Aorta (tissue), 5 donors: ENCODE data around the gene GALNT2. TPM values are rescaled to one million over a fixed set of nuclear protein-coding genes. Genes with fewer than 3 reads are reported as not detected.

ENCODE experiments used
- ATAC-seq: fragments of 200-7000 bp; cut with Tn5 transposase; one replicate; pipeline ENCODE4 v1.9.1; 2022; ENCODE audit warnings: moderate library complexity; ENCODE audit not compliant: low FRiP score
- DNase-seq, 2 donors: peaks; one replicate each; pipeline ENCODE4 v3.0.0-alpha.2; 2020
- H3K27ac ChIP-seq, 2 donors: one replicate each; pipeline ENCODE4 v1.5.1; 2013; ENCODE audit warnings: low read length in 2 of 2, mild to moderate bottlenecking in 2 of 2, moderate library complexity in 2 of 2, control low read depth in 1 of 2, inconsistent platforms in 1 of 2, low read depth in 1 of 2
- H3K27me3 ChIP-seq, 2 donors: one replicate each; pipeline ENCODE4 v1.6.1; 2013; ENCODE audit warnings: control low read depth in 1 of 2, low read length in 1 of 2, mild to moderate bottlenecking in 1 of 2, moderate library complexity in 1 of 2; ENCODE audit not compliant: insufficient read depth in 2 of 2, control insufficient read depth in 1 of 2
- H3K36me3 ChIP-seq, 2 donors: one replicate each; pipeline ENCODE4 v1.6.1; 2013; ENCODE audit warnings: control low read depth in 1 of 2, low read length in 1 of 2, mild to moderate bottlenecking in 1 of 2; ENCODE audit not compliant: insufficient read depth in 2 of 2, control insufficient read depth in 1 of 2
- H3K4me1 ChIP-seq, 2 donors: one replicate each; pipeline ENCODE4 v1.6.1; 2013; ENCODE audit warnings: low read length in 2 of 2, control low read depth in 1 of 2, mild to moderate bottlenecking in 1 of 2, moderate library complexity in 1 of 2; ENCODE audit not compliant: insufficient read depth in 2 of 2, control insufficient read depth in 1 of 2
- H3K4me3 ChIP-seq, 2 donors: one replicate each; pipeline ENCODE4 v1.5.1; 2013; ENCODE audit warnings: low read length in 2 of 2, control low read depth in 1 of 2, mild to moderate bottlenecking in 1 of 2
- H3K9me3 ChIP-seq: one replicate; pipeline ENCODE4 v1.6.1; 2013; ENCODE audit warnings: mild to moderate bottlenecking, low read length; ENCODE audit not compliant: control insufficient read depth
- WGBS, 2 donors: extraction: QIAGEN DNeasy Blood & Tissue Kit; methylation state at CpG; one replicate each; pipeline ENCODE4 v1.1.7; 2013; 5-methylcytosine and 5-hydroxymethylcytosine counted together
- intact Hi-C, 2 donors: fragments of 100-400 bp; cut with DNase I; formaldehyde crosslinking; loops; one replicate each; pipeline versions ENCODE4 v1.14.2 to v1.15.0; 2022
- polyA plus RNA-seq, 2 donors: library from polyadenylated mRNA; stranded (reverse); fragments of 200-250 nt; gene quantifications; one replicate each; pipeline ENCODE4 v1.2.3, GENCODE V29; 2013
- total RNA-seq, 2 donors: library from RNA; stranded (reverse); fragmentation: NEBNext Ultra II Directional; extraction: Animal tissue kit (Norgen Biotek cat#: 25700); gene quantifications; one replicate each; pipeline ENCODE4 v1.2.1, GENCODE V29; 2021
- donor health status: healthy with polysubstance abuse.
- donor health status: Bipolar disorder and iron deficiency.
- donor health status: DM: no; HTN: no; CAD: no.
- donor health status: DM: no; HTN: no; CAD: no.
- donor health status: DM: yes; HTN: yes; CAD: no.

Gene GALNT2
- total and polyA plus RNA-seq, 4 donors, result 29.1 to 116 (median 105) TPM

- H3K4me1 ChIP-seq, result no peaks in the 10 kb centered on the region
- no peak for ATAC-seq
- no peaks in the 10 kb centered on the region for H3K9me3 ChIP-seq
- intact Hi-C loops, result no loop called here
- no peak overlapping the region for H3K27ac ChIP-seq
- no peak overlapping the region for H3K4me3 ChIP-seq
- 94% methylated on average over 2 of the region's 2 CpGs for WGBS, 2 donors
- H3K27me3 ChIP-seq, result no peaks in the 10 kb centered on the region
- no peak for DNase-seq
- H3K36me3 ChIP-seq, result no peaks in the 10 kb centered on the region
Observed at GRCh38 chr1:230048322-230048721, 18.7 kb upstream of the GALNT2 start.

GRCh38 chr1:230048922-230049321 is 18.1 kb upstream of the GALNT2 start:
- no peaks in the 10 kb centered on the region for H3K4me1 ChIP-seq
- no peak overlapping the region for H3K4me3 ChIP-seq
- H3K27me3 ChIP-seq, result no peaks in the 10 kb centered on the region
- DNase-seq (no peak), ATAC-seq (no peak)
- no peaks in the 10 kb centered on the region for H3K9me3 ChIP-seq
- intact Hi-C loops, result no loop called here
- no peaks in the 10 kb centered on the region for H3K36me3 ChIP-seq
- WGBS, 2 donors, result 90 to 92% methylated on average over 1 of the region's 1 CpG
- H3K27ac ChIP-seq, result no peak overlapping the region

DNA sequence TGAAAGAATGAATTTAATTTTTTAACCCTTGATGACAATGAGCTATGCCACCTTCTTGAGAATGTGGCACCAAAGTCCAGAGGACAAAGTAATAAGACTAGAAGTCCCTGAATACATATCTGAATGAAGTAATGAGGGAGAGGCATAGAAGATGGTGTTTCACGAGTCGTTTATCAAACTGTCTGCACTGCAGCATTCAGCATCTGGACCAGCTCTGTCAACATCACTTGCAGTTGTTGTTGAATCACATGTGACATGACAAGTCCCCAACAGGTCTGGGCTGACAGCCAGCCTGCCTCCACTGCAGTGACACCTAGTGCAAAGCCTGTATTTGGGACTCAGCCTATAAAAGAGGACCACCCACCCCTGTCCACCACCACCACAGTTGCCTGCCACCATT is 17.3 kb upstream of the GALNT2 start:
- ATAC-seq (no peak), DNase-seq (no peak)
- Histone ChIP-seq H3K4me1 (no peaks in the 10 kb centered on the region), H3K4me3 (no peak overlapping the region), H3K27me3 (no peaks in the 10 kb centered on the region), H3K36me3 (no peaks in the 10 kb centered on the region), H3K27ac (no peak overlapping the region), H3K9me3 (no peaks in the 10 kb centered on the region)
- WGBS, 2 donors, result 75 to 79% methylated on average over 2 of the region's 2 CpGs
- intact Hi-C loops, result no loop called here

GRCh38 chr1:230050973-230051735 is 15.9 kb upstream of the GALNT2 start:
- no peak overlapping the region for H3K4me3 ChIP-seq
- no peaks in the 10 kb centered on the region for H3K27me3 ChIP-seq
- no peaks in the 10 kb centered on the region for H3K36me3 ChIP-seq
- DNase-seq, result no peak
- H3K9me3 ChIP-seq, result no peaks in the 10 kb centered on the region
- no peaks in the 10 kb centered on the region for H3K4me1 ChIP-seq
- H3K27ac ChIP-seq, result no peak overlapping the region
- no peak for ATAC-seq
- WGBS, 2 donors, result 79 to 83% methylated on average over 7 of the region's 7 CpGs
- intact Hi-C loops, result no loop called here

DNA sequence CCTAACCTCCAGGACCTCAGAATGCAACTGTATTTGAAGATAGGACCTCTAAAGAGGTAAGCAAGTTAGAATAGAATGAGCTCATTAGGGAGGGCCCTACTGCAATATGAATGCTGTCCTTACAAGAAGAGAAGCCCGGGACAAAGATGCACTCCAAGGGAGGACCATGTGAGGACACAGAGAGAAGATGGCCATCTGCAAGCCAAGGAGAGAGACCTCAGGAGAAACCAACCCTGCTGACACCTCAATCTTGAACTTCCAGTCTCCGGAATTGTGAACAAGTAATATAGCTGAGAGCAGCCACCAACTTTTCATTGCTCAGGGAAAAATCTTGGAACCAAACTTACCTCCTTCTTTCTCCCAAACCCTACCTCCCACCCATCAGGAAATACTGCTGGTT is 15.0 kb upstream of the GALNT2 start:
- intact Hi-C loops, result no loop called here
- Histone ChIP-seq H3K27ac (no peak overlapping the region), H3K27me3 (no peaks in the 10 kb centered on the region), H3K4me3 (no peak overlapping the region), H3K36me3 (no peaks in the 10 kb centered on the region), H3K4me1 (no peaks in the 10 kb centered on the region), H3K9me3 (no peaks in the 10 kb centered on the region)
- ATAC-seq (no peak), DNase-seq (no peak)
- WGBS, 2 donors, result 95 to 100% methylated on average over 2 of the region's 2 CpGs

DNA sequence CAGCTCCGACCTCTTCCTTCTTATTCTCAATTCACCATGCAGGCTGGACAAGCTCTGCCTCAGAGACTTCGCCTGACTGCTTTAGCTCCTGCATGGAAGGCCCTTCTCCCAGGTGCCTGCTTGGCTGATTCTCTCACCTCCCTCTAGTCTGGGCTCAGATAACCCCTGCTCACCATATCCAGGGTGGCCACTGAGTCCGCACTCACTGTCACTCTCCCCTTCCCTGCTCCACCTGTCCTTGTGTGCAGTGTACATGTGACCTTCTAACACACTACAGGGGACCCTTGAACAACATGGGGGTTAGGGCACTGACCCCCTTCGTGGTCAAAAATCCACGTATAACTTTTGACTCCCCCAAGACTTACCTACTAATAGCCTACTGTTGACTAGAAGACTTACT is 14.4 kb upstream of the GALNT2 start:
- 96 to 97% methylated on average over 5 of the region's 5 CpGs for WGBS, 2 donors
- Histone ChIP-seq H3K27ac (no peak overlapping the region), H3K4me3 (no peak overlapping the region), H3K27me3 (no peaks in the 10 kb centered on the region), H3K36me3 (no peaks in the 10 kb centered on the region), H3K4me1 (no peaks in the 10 kb centered on the region), H3K9me3 (no peaks in the 10 kb centered on the region)
- DNase-seq (no peak), ATAC-seq (no peak)
- intact Hi-C loops, result no loop called here

DNA sequence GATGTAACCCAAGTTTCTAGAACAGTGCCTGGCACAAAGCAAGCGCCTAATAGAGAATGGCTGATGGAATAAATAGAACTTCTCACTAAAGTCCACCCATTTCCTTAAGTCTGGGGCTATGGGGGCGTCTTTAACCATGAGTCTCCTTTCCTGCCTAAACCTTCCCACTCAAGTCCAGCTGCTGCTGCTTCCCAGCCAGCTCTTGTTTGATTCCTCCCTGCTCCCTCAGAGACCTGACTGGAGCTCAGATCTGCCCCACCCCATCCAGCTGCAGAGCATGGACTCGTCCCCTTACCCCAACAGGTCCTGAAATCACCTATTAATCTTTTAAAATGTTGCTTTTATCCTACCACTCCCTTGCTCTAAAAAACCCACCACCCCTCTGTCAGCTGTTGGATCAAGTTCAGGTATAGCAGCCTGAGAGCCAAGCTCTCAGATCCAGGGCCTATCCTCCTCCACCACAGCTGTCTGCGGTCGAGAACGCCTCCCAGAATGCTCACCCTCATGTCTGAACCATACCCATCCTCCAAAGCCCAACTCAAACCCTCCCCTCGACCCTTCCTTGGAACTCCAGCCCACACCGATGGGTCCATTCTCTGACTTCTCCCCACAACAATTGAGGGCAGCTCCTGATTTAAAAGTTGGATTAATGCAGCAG is 12.8 kb upstream of the GALNT2 start:
- intact Hi-C loops, result no loop called here
- ATAC-seq (no peak), DNase-seq (no peak)
- 94 to 98% methylated on average over 8 of the region's 8 CpGs for WGBS, 2 donors
- no peaks in the 10 kb centered on the region for H3K4me1 ChIP-seq
- H3K36me3 ChIP-seq, result no peaks in the 10 kb centered on the region
- no peaks in the 10 kb centered on the region for H3K9me3 ChIP-seq
- no peak overlapping the region for H3K4me3 ChIP-seq
- H3K27me3 ChIP-seq, result no peaks in the 10 kb centered on the region
- H3K27ac ChIP-seq, result no peak overlapping the region

- intact Hi-C loops, result loop anchor here in 1 of 2 donors (5.0 kb wide), 1 partner anchor 59 kb away; no protein-coding TSS in a partner anchor
- no peaks in the 10 kb centered on the region for H3K9me3 ChIP-seq
- no peak overlapping the region for H3K4me3 ChIP-seq
- no peaks in the 10 kb centered on the region for H3K36me3 ChIP-seq
- 98% methylated on average over 1 of the region's 1 CpG for WGBS, 2 donors
- no peaks in the 10 kb centered on the region for H3K27me3 ChIP-seq
- H3K4me1 ChIP-seq, result no peaks in the 10 kb centered on the region
- no peak for ATAC-seq
- H3K27ac ChIP-seq, result no peak overlapping the region
- no peak for DNase-seq
Observed at GRCh38 chr1:230056098-230056497, 10.9 kb upstream of the GALNT2 start.

- H3K4me1 ChIP-seq, result no peaks in the 10 kb centered on the region
- H3K4me3 ChIP-seq, result no peak overlapping the region
- intact Hi-C loops, result loop anchor here in 1 of 2 donors (5.0 kb wide), 1 partner anchor 60 kb away; no protein-coding TSS in a partner anchor
- H3K27me3 ChIP-seq, result no peaks in the 10 kb centered on the region
- H3K27ac ChIP-seq, result no peak overlapping the region
- no peaks in the 10 kb centered on the region for H3K9me3 ChIP-seq
- DNase-seq, result no peak
- WGBS, 2 donors, result 44 to 45% methylated on average over 4 of the region's 4 CpGs
- ATAC-seq, result no peak
- no peaks in the 10 kb centered on the region for H3K36me3 ChIP-seq
Observed at GRCh38 chr1:230057100-230057499, 9.9 kb upstream of the GALNT2 start.
